RWPE2 (cell line): ENCODE data around the gene NBEAL2.

Experiments used
- ATAC-seq: fragments of 200-7000 bp; cut with Tn5 transposase; 3 replicates; pipeline ENCODE4 v1.9.1; 2021; ENCODE audit warnings: low read depth
- DNase-seq: peaks from one replicate; pipeline ENCODE4 v3.0.0-alpha.2; 2020; ENCODE audit warnings: low spot score
- H3K27ac ChIP-seq: fragments of 450-650 bp; 2 replicates; pipeline ENCODE4 v1.5.1; 2017; ENCODE audit warnings: mild to moderate bottlenecking; ENCODE audit not compliant: poor library complexity, severe bottlenecking
- H3K27me3 ChIP-seq: fragments of 250-450 bp; sonication (Bioruptor Pico); 2 replicates; pipeline ENCODE4 v1.5.1; 2021; ENCODE audit warnings: mild to moderate bottlenecking, moderate library complexity; ENCODE audit not compliant: insufficient read depth, poor library complexity, severe bottlenecking
- H3K36me3 ChIP-seq: fragments of 250-450 bp; sonication (Bioruptor Pico); 2 replicates; pipeline ENCODE4 v1.5.1; 2020; ENCODE audit warnings: low read depth, mild to moderate bottlenecking, moderate library complexity
- H3K4me1 ChIP-seq: fragments of 250-450 bp; sonication (Bioruptor Pico); 2 replicates; pipeline ENCODE4 v1.5.1; 2021; ENCODE audit warnings: mild to moderate bottlenecking, moderate library complexity; ENCODE audit not compliant: insufficient read depth, poor library complexity, severe bottlenecking
- H3K4me3 ChIP-seq: fragments of 250-450 bp; sonication (Bioruptor Pico); 2 replicates; pipeline ENCODE4 v1.5.1; 2021; ENCODE audit warnings: mild to moderate bottlenecking, moderate library complexity; ENCODE audit not compliant: severe bottlenecking
- H3K9me3 ChIP-seq: fragments of 250-450 bp; sonication (Bioruptor Pico); 2 replicates; pipeline ENCODE4 v1.5.1; 2021; ENCODE audit warnings: mild to moderate bottlenecking, moderate library complexity; ENCODE audit not compliant: severe bottlenecking
- CTCF ChIP-seq: fragments of 450-650 bp; IDR thresholded peaks from one replicate; pipeline ENCODE4 v1.5.1; 2017; ENCODE audit warnings: mild to moderate bottlenecking, moderate library complexity; ENCODE audit not compliant: poor library complexity, severe bottlenecking

The NBEAL2 gene

DNA sequence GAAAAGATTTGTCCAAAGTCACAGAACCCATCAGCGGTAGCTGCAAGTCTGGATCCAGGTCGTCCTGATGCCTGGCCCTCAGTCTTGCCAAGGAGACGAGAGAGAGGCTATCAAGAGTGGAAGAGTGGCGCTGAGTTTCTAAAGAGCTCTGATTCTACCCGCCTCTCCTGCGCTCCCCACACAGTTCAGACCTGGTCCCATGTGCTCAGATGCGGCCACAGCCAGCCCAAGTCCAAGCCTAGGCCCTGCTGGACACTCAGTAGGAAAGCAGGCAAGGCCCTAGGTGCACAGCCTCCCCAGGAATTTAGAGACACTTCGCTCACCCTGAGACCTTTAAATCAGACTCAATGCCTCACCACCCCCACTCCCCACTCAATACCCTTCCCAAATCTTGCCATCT, 35.3 kb upstream of the NBEAL2 start:
- ATAC-seq: 0 out of 3 replicates have a peak, but pooled peaks have one; percentile 5
- H3K36me3 ChIP-seq: peaks cover 36% of the 10 kb centered on the region
- no peak overlapping the region for H3K4me3 ChIP-seq
- H3K27ac ChIP-seq: peak overlapping the region; percentile 23
- H3K4me1 ChIP-seq: peaks cover 45% of the 10 kb centered on the region
- no peak for TF ChIP-seq CTCF
- no peaks in the 10 kb centered on the region for H3K9me3 ChIP-seq
- no peak for DNase-seq
- H3K27me3 ChIP-seq: no peaks in the 10 kb centered on the region

- H3K36me3 ChIP-seq: peaks cover 18% of the 10 kb centered on the region
- no peak for TF ChIP-seq CTCF
- H3K4me1 ChIP-seq: peaks cover 49% of the 10 kb centered on the region
- peak overlapping the region; percentile 47 for H3K27ac ChIP-seq
- H3K9me3 ChIP-seq: no peaks in the 10 kb centered on the region
- no peaks in the 10 kb centered on the region for H3K27me3 ChIP-seq
- H3K4me3 ChIP-seq: no peak overlapping the region
- ATAC-seq: no peak; the same call in 2 of the 3 replicates
- no peak for DNase-seq
Measured at GRCh38 chr3:46946416-46946815, 33.0 kb upstream of the NBEAL2 start.

- Histone ChIP-seq H3K27me3 (no peaks in the 10 kb centered on the region), H3K9me3 (no peaks in the 10 kb centered on the region), H3K4me3 (no peak overlapping the region), H3K4me1 (peaks cover 49% of the 10 kb centered on the region), H3K36me3 (peaks cover 18% of the 10 kb centered on the region), H3K27ac (peak overlapping the region; percentile 47)
- no peak for TF ChIP-seq CTCF
- DNase-seq (no peak), ATAC-seq (no peak; the same call in 2 of the 3 replicates)
Measured at GRCh38 chr3:46946856-46947545, 32.5 kb upstream of the NBEAL2 start.

DNA sequence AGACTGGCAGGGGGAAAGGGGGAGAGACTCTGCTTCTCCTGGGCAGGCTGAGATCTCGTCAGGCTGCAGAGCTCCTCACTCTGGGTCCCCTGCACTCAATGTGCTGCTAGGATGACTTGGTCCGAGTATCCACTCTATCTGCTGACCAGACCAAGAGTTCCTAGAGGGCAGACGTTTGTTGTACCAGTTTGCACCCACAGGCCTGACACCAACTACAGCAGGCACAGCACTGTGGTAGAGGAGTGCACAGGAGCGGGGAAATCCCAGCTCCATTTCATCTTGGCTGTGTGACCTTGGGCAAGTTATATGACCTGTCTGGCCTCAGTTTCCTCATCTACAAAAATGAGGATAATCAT, 31.9 kb upstream of the NBEAL2 start:
- H3K4me1 ChIP-seq: peaks cover 48% of the 10 kb centered on the region
- peak overlapping the region; percentile 47 for H3K27ac ChIP-seq
- DNase-seq: no peak
- no peaks in the 10 kb centered on the region for H3K27me3 ChIP-seq
- H3K36me3 ChIP-seq: peaks cover 18% of the 10 kb centered on the region
- TF ChIP-seq CTCF: no peak
- no peak overlapping the region for H3K4me3 ChIP-seq
- ATAC-seq: no peak
- no peaks in the 10 kb centered on the region for H3K9me3 ChIP-seq
